ENCODE data around the gene BGN.

Gene BGN

DNA sequence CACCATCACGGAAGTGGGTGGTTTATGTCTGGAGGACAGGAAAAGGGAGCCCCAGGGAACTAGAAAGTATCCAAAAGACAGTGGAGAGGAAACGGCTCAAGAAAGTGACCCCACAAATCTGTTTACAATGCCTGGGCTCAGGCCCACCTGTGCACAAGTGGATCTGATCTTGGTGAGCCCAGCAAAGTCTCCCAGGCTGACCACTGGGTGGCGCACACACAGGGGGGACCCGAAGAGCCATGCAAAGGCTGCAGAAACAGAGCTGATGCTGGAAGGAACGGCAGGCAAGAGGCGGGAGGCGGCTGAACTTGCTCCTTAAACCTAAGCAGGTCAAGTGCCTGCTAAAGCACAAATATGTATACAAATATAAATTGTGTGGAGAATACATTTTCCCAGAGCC lies 34.0 kb upstream of the BGN start:
- in situ Hi-C loops (cut with MboI; ENCODE audit: low pct_unique_long_range_greater_than_20kb, low sequenced_read_pairs, unreplicated experiment) = no loop called here
- DNase-seq (ENCODE audit: low spot score) = peak; percentile 63

DNA sequence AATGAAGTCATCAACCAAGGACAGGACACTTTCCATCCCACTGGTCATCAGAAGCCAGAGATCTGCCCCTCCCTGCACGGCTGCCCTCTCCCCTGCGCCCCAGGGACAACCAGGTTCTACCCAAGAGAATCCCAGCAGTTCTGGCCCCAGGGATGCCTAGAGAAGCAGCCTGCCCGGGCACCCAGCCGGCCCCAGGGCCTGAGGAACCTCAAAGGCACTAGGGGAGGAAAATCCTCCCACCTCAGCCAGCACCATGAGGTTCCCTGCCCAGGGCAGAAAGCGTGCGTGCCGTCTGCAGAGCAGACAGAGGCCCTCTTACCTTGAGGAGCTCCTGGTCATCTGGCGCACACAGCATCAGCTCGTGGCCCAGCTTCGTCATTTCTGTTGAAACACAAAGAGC lies 32.5 kb upstream of the BGN start:
- no peak for DNase-seq (ENCODE audit: low spot score)
- in situ Hi-C loops (cut with MboI; ENCODE audit: low pct_unique_long_range_greater_than_20kb, low sequenced_read_pairs, unreplicated experiment) = no loop called here
- TF ChIP-seq, protein P1, sequence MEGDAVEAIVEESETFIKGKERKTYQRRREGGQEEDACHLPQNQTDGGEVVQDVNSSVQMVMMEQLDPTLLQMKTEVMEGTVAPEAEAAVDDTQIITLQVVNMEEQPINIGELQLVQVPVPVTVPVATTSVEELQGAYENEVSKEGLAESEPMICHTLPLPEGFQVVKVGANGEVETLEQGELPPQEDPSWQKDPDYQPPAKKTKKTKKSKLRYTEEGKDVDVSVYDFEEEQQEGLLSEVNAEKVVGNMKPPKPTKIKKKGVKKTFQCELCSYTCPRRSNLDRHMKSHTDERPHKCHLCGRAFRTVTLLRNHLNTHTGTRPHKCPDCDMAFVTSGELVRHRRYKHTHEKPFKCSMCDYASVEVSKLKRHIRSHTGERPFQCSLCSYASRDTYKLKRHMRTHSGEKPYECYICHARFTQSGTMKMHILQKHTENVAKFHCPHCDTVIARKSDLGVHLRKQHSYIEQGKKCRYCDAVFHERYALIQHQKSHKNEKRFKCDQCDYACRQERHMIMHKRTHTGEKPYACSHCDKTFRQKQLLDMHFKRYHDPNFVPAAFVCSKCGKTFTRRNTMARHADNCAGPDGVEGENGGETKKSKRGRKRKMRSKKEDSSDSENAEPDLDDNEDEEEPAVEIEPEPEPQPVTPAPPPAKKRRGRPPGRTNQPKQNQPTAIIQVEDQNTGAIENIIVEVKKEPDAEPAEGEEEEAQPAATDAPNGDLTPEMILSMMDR (IDR thresholded peaks at IDR 0.05; ENCODE audit: extremely low read depth, insufficient read depth, missing control alignments) = no peak

More for the DNA sequence above, 34.0 kb upstream of the BGN start:
- TF ChIP-seq, protein P1 (IDR thresholded peaks at IDR 0.05; ENCODE audit: extremely low read depth, insufficient read depth, missing control alignments) = peak; percentile 69

DNA sequence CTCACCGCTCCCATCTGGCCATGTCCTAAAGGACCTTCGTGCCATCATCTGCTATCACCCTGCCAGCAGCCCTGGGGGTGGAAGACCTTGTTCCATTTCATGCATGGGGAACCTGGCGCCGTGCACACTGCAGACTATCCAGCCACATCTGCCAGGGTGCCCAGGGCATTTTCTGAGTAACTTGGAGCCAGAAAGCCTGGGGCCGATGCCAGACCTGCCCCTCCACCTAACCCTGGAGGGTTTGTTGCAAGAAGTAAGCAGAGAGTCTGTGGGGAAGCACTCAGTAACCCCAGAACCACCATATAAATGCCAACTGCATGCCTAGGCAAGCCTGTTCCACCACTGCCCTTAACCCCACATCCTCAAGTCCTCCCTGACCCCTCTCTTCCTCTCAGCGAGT lies 31.7 kb upstream of the BGN start:
- in situ Hi-C loops (cut with MboI; ENCODE audit: low pct_unique_long_range_greater_than_20kb, low sequenced_read_pairs, unreplicated experiment) = no loop called here
- TF ChIP-seq, protein P1 (IDR thresholded peaks at IDR 0.05; ENCODE audit: extremely low read depth, insufficient read depth, missing control alignments) = no peak
- DNase-seq (ENCODE audit: low spot score) = no peak

DNA sequence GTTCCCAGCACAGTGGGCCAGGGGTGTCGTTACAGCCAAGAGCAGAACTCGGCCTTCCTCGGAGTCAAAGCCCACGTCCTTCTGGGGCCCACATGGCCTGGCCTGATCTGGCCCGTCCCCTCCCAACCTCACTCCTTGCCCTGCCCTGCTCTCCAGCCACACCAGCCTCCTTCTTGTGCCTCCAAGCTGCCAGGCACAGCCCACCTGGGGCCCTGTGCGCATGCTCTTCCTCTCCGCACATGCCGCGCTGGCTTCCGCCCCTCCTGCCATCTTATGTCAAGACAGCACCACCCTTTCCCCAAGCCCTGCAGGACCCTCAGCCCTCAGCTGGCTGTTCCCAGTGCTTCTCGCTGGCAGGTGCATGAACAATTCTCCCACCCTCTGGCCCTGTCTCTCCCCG lies 31.2 kb upstream of the BGN start:
- in situ Hi-C loops (cut with MboI; ENCODE audit: low pct_unique_long_range_greater_than_20kb, low sequenced_read_pairs, unreplicated experiment) = no loop called here
- DNase-seq (ENCODE audit: low spot score) = no peak
- TF ChIP-seq, protein P1 (IDR thresholded peaks at IDR 0.05; ENCODE audit: extremely low read depth, insufficient read depth, missing control alignments) = no peak

DNA sequence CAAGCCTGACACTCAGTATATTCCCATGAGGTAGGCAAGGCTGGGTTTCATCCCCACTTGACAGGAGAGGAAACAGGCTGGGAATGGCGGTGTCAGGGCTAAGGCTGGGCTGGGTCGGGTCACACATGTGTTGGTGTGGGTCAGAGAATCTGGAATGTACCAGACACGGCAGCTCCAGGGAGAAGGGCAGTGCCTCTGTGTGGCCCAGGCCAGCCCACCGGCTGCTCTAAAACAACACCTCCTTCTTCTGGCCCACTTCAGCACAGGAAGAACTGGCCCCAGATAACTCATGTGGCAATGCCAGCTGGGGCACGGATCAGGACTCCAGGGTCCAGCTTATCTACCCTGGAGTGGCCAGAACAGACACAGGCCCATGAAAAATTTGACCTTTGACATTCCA lies 30.7 kb upstream of the BGN start:
- DNase-seq (ENCODE audit: low spot score) = no peak
- TF ChIP-seq, protein P1 (IDR thresholded peaks at IDR 0.05; ENCODE audit: extremely low read depth, insufficient read depth, missing control alignments) = no peak
- in situ Hi-C loops (cut with MboI; ENCODE audit: low pct_unique_long_range_greater_than_20kb, low sequenced_read_pairs, unreplicated experiment) = no loop called here

DNA sequence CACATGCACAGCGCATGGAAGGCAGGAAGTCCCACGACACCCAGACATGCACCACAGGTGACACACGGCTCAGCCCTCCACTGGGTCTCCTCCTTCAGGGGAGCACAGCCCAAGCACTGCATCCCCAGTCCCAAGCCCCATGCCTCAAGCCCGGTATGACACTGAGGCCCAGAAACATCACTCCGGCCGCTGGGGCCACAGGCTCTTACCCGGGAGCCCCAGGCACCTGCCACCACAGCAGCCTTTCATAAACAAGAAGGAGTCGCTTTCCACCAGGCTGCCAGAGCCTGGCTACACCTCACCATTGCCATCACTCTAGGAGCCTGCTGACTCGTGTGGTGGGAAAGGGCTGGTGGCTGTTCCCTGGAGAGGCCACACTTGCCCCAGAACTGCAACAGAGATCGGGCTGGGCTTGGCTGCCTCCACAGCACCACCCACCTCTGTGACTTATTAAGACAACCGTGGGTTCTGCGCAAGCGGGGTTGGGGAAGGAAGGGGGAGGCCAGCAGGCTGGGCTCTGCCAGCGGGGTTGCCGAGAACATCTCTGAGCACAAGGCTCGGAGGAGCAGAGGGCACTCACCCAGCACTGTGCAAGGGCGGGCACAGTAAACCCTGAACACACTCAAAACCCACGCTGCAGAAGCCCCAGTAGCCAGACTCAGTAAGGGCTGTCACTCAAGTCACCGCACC lies 28.9 kb upstream of the BGN start:
- DNase-seq (ENCODE audit: low spot score) = no peak
- in situ Hi-C loops (cut with MboI; ENCODE audit: low pct_unique_long_range_greater_than_20kb, low sequenced_read_pairs, unreplicated experiment) = no loop called here
- TF ChIP-seq, protein P1 (IDR thresholded peaks at IDR 0.05; ENCODE audit: extremely low read depth, insufficient read depth, missing control alignments) = no peak
